ENCODE results near the gene GINS2. TPM values are rescaled to one million over a fixed set of nuclear protein-coding genes. Genes with fewer than 3 reads are reported as not detected.
A peak's percentile ranks its signal among the peaks of the same experiment; 100 is the strongest.

GINS2 gene
- total and polyA plus RNA-seq, 2 experiments from 2014 or later = 8.9 to 26.5 TPM

- no peak overlapping the region for H3K27ac ChIP-seq
- no peak for DNase-seq (ENCODE audit: low read depth in 1 of 2, low spot score in 1 of 2)
- no peaks in the 10 kb centered on the region for H3K9me3 ChIP-seq (ENCODE audit: low read depth)
- no peak for TF ChIP-seq CTCF (IDR thresholded peaks at IDR 0.05; ENCODE audit: low read depth, low read length)
- H3K27me3 ChIP-seq = no peaks in the 10 kb centered on the region
- H3K4me3 ChIP-seq = no peak overlapping the region
- H3K4me1 ChIP-seq (ENCODE audit: low read depth) = peaks cover 15% of the 10 kb centered on the region
- H3K36me3 ChIP-seq = peaks cover 71% of the 10 kb centered on the region
Observed at GRCh38 chr16:85662482-85662812, 26.3 kb downstream of the GINS2 start.

GRCh38 chr16:85661740-85662481, 26.8 kb downstream of the GINS2 start:
- Histone ChIP-seq H3K4me3 (no peak overlapping the region), H3K36me3 (peaks cover 71% of the 10 kb centered on the region), H3K4me1 (ENCODE audit: low read depth) (peaks cover 15% of the 10 kb centered on the region), H3K27me3 (no peaks in the 10 kb centered on the region), H3K9me3 (ENCODE audit: low read depth) (no peaks in the 10 kb centered on the region), H3K27ac (no peak overlapping the region)
- no peak for TF ChIP-seq CTCF (IDR thresholded peaks at IDR 0.05; ENCODE audit: low read depth, low read length)
- no peak for DNase-seq (ENCODE audit: low read depth in 1 of 2, low spot score in 1 of 2)

GRCh38 chr16:85660843-85661739, 27.7 kb downstream of the GINS2 start:
- Histone ChIP-seq H3K27me3 (no peaks in the 10 kb centered on the region), H3K36me3 (peaks cover 71% of the 10 kb centered on the region), H3K27ac (peak overlapping the region; percentile 86), H3K4me3 (no peak overlapping the region), H3K4me1 (ENCODE audit: low read depth) (peaks cover 15% of the 10 kb centered on the region), H3K9me3 (ENCODE audit: low read depth) (no peaks in the 10 kb centered on the region)
- DNase-seq (ENCODE audit: low read depth in 1 of 2, low spot score in 1 of 2) = no peak
- TF ChIP-seq CTCF (IDR thresholded peaks at IDR 0.05; ENCODE audit: low read depth, low read length) = no peak

- peak; percentile 64 to 75 for DNase-seq (ENCODE audit: low read depth in 1 of 2, low spot score in 1 of 2)
- Histone ChIP-seq H3K27ac (peak overlapping the region; percentile 86), H3K36me3 (peaks cover 71% of the 10 kb centered on the region)
Observed at GRCh38 chr16:85659805-85660511, 28.8 kb downstream of the GINS2 start.

More at GRCh38 chr16:85659805-85660511, 28.8 kb downstream of the GINS2 start:
- peaks cover 15% of the 10 kb centered on the region for H3K4me1 ChIP-seq (ENCODE audit: low read depth)
- peak; percentile 97 for TF ChIP-seq CTCF (IDR thresholded peaks at IDR 0.05; ENCODE audit: low read depth, low read length)
- no peaks in the 10 kb centered on the region for H3K27me3 ChIP-seq
- no peaks in the 10 kb centered on the region for H3K9me3 ChIP-seq (ENCODE audit: low read depth)
- no peak overlapping the region for H3K4me3 ChIP-seq

Measured in cardiac muscle cell (in vitro differentiated cells and primary cell).